ENCODE measurements around the gene FNDC3A.

The FNDC3A gene

GRCh38 chr13:49062297-49062896 lies 86.7 kb downstream of the FNDC3A start:
- H4K20me1 ChIP-seq (ENCODE audit: insufficient read depth): no peaks in the 10 kb centered on the region
- no peaks in the 10 kb centered on the region for H3K4me1 ChIP-seq (ENCODE audit: low read depth, poor library complexity, severe bottlenecking)
- no peaks in the 10 kb centered on the region for H3K79me2 ChIP-seq (ENCODE audit: insufficient read depth, low read depth)
- H3K27me3 ChIP-seq (ENCODE audit: insufficient read depth, low read depth): no peaks in the 10 kb centered on the region
- H3K9ac ChIP-seq: no peak overlapping the region
- no peak overlapping the region for H2AFZ ChIP-seq (ENCODE audit: low read depth)
- no peak overlapping the region for H3K4me3 ChIP-seq (IDR thresholded peaks at IDR 0.05; ENCODE audit: insufficient read depth, low read depth, low read length)
- no peak for TF ChIP-seq CTCF (conservative IDR thresholded peaks at IDR 0.05; ENCODE audit: low read depth, low read length)
- H3K27ac ChIP-seq: no peak overlapping the region
- no peak overlapping the region for H3K4me2 ChIP-seq
- H3K36me3 ChIP-seq (ENCODE audit: insufficient read depth): no peaks in the 10 kb centered on the region

- no peak for TF ChIP-seq CTCF (conservative IDR thresholded peaks at IDR 0.05; ENCODE audit: low read depth, low read length)
- no peaks in the 10 kb centered on the region for H4K20me1 ChIP-seq (ENCODE audit: insufficient read depth)
- no peak overlapping the region for H2AFZ ChIP-seq (ENCODE audit: low read depth)
- no peak overlapping the region for H3K4me3 ChIP-seq (IDR thresholded peaks at IDR 0.05; ENCODE audit: insufficient read depth, low read depth, low read length)
- no peaks in the 10 kb centered on the region for H3K79me2 ChIP-seq (ENCODE audit: insufficient read depth, low read depth)
- no peaks in the 10 kb centered on the region for H3K27me3 ChIP-seq (ENCODE audit: insufficient read depth, low read depth)
- no peak overlapping the region for H3K9ac ChIP-seq
- no peaks in the 10 kb centered on the region for H3K36me3 ChIP-seq (ENCODE audit: insufficient read depth)
- H3K4me2 ChIP-seq: no peak overlapping the region
- no peak overlapping the region for H3K27ac ChIP-seq
- H3K4me1 ChIP-seq (ENCODE audit: low read depth, poor library complexity, severe bottlenecking): no peaks in the 10 kb centered on the region
Observed at GRCh38 chr13:49063011-49063410, 87.3 kb downstream of the FNDC3A start.

DNA sequence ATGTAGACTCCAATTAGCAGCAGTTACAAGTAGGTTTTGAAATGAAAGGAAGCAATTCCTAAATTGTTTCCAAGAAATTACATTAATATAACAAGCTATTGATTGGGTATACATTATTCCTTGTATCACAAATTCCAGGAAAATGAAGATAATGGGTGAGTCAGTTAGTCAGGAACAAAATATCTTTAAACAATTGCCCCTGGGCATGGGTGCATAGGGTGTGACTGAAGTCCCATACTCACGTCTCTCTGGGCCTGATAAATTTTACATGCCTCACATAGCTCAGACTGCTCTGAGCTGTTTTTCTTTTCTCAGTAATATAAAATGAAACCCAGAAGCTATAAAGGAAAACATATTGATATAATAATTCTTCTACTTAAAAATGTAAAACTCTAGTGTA lies 87.8 kb downstream of the FNDC3A start:
- Histone ChIP-seq H3K4me1 (ENCODE audit: low read depth, poor library complexity, severe bottlenecking) (no peaks in the 10 kb centered on the region), H3K27me3 (ENCODE audit: insufficient read depth, low read depth) (no peaks in the 10 kb centered on the region), H3K79me2 (ENCODE audit: insufficient read depth, low read depth) (no peaks in the 10 kb centered on the region), H3K9ac (no peak overlapping the region), H3K4me2 (no peak overlapping the region), H4K20me1 (ENCODE audit: insufficient read depth) (no peaks in the 10 kb centered on the region), H3K4me3 (IDR thresholded peaks at IDR 0.05; ENCODE audit: insufficient read depth, low read depth, low read length) (no peak overlapping the region), H3K36me3 (ENCODE audit: insufficient read depth) (no peaks in the 10 kb centered on the region), H2AFZ (ENCODE audit: low read depth) (no peak overlapping the region), H3K27ac (no peak overlapping the region)
- TF ChIP-seq CTCF (conservative IDR thresholded peaks at IDR 0.05; ENCODE audit: low read depth, low read length): no peak

DNA sequence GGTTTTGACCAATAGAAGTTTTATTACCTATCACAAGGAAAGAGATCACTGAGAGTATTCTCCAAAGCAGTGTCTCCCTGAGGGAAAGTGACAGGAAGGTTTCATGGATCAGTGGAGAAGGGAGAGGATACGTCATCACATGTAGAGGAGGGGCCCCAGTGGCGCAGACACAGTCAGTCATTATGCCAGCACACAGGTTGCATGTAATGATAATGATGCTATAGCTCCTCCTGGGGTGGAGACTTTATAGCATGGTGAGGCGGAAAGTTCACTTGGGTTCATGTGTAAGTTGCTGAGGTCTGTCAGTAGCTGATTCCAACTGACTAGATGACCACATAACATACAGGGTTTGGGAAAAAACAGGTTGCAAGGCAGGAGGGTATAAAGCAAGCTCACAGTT lies 88.8 kb downstream of the FNDC3A start:
- H3K4me3 ChIP-seq (IDR thresholded peaks at IDR 0.05; ENCODE audit: insufficient read depth, low read depth, low read length): no peak overlapping the region
- no peaks in the 10 kb centered on the region for H3K79me2 ChIP-seq (ENCODE audit: insufficient read depth, low read depth)
- no peaks in the 10 kb centered on the region for H4K20me1 ChIP-seq (ENCODE audit: insufficient read depth)
- no peaks in the 10 kb centered on the region for H3K4me1 ChIP-seq (ENCODE audit: low read depth, poor library complexity, severe bottlenecking)
- no peak for TF ChIP-seq CTCF (conservative IDR thresholded peaks at IDR 0.05; ENCODE audit: low read depth, low read length)
- H3K27me3 ChIP-seq (ENCODE audit: insufficient read depth, low read depth): no peaks in the 10 kb centered on the region
- H2AFZ ChIP-seq (ENCODE audit: low read depth): no peak overlapping the region
- no peak overlapping the region for H3K9ac ChIP-seq
- no peaks in the 10 kb centered on the region for H3K36me3 ChIP-seq (ENCODE audit: insufficient read depth)
- H3K4me2 ChIP-seq: no peak overlapping the region
- H3K27ac ChIP-seq: no peak overlapping the region

Data from KMS-11 (cell line).